ENCODE measurements around the gene TP53TG5. TPM values are rescaled to one million over a fixed set of nuclear protein-coding genes. Genes with fewer than 3 reads are reported as not detected.
A peak's percentile ranks its signal among the peaks of the same experiment; 100 is the strongest.

Gene TP53TG5
- total RNA-seq, 4 donors from 2014 or later, result not detected

DNA sequence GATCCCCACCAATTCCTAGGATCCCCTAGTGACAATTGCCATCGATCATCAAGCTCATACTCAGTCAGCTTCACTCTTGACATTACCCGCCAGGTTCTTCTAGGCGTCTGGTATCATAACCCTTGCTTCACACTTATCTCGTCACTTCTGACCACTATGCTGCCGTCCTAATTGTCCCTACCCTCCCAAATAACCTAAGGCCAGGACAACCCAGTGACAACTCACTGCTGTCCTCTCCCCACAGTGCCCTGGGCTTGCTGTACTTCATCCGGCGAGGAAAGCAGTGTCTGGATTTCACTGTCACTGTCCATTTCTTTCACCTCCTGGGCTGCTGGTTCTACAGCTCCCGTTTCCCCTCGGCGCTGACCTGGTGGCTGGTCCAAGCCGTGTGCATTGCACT is 11.5 kb downstream of the TP53TG5 start:
- TF ChIP-seq, protein P1, sequence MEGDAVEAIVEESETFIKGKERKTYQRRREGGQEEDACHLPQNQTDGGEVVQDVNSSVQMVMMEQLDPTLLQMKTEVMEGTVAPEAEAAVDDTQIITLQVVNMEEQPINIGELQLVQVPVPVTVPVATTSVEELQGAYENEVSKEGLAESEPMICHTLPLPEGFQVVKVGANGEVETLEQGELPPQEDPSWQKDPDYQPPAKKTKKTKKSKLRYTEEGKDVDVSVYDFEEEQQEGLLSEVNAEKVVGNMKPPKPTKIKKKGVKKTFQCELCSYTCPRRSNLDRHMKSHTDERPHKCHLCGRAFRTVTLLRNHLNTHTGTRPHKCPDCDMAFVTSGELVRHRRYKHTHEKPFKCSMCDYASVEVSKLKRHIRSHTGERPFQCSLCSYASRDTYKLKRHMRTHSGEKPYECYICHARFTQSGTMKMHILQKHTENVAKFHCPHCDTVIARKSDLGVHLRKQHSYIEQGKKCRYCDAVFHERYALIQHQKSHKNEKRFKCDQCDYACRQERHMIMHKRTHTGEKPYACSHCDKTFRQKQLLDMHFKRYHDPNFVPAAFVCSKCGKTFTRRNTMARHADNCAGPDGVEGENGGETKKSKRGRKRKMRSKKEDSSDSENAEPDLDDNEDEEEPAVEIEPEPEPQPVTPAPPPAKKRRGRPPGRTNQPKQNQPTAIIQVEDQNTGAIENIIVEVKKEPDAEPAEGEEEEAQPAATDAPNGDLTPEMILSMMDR (IDR thresholded peaks at IDR 0.05), result no peak
- no peak for TF ChIP-seq POLR2A (IDR thresholded peaks at IDR 0.05)
- no peak for DNase-seq
- no peak overlapping the region for H3K27ac ChIP-seq
- H3K4me3 ChIP-seq (replicated peaks in 1 of 3), result no peak overlapping the region
- H3K4me1 ChIP-seq, result peaks cover 12 to 13% of the 10 kb centered on the region in 2 donors
- no peaks in the 10 kb centered on the region for H3K9me3 ChIP-seq
- peaks cover 23 to 27% of the 10 kb centered on the region in 2 donors for H3K36me3 ChIP-seq
- whole genome bisulfite sequencing, 2 donors, result 89 to 95% methylated on average over 10 to 11 of the region's 11 CpGs
- intact Hi-C loops (cut with DNase I), result no loop called here
- no peaks in the 10 kb centered on the region for H3K27me3 ChIP-seq

DNA sequence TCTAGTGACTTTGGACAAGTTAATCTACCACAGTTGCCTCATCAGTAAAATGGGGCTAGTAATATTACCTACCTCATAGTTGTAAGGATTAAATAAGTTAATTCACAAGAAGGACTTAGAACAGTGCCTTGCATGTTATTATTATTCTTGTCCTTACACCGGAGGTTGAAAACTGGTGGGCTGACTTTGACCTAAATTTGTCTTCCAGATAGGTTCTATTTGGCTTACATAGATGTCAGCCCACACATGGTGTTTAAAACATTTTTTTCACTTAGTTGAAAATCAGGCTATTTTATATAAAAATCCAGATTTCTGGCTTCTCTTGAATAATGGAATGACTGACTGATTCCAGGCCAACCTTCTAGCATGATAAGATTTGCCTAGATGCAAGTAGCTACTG is 11.9 kb downstream of the TP53TG5 start:
- Histone ChIP-seq H3K4me1 (peaks cover 12 to 13% of the 10 kb centered on the region in 2 donors), H3K27me3 (no peaks in the 10 kb centered on the region), H3K27ac (no peak overlapping the region), H3K9me3 (no peaks in the 10 kb centered on the region), H3K36me3 (peaks cover 23 to 27% of the 10 kb centered on the region in 2 donors), H3K4me3 (replicated peaks in 1 of 3) (no peak overlapping the region)
- 83% methylated on average over 1 of the region's 1 CpG for WGBS, 2 donors
- no peak for DNase-seq
- intact Hi-C loops (cut with DNase I), result no loop called here
- TF ChIP-seq, protein P1 (IDR thresholded peaks at IDR 0.05), result no peak
- TF ChIP-seq POLR2A (IDR thresholded peaks at IDR 0.05), result no peak

DNA sequence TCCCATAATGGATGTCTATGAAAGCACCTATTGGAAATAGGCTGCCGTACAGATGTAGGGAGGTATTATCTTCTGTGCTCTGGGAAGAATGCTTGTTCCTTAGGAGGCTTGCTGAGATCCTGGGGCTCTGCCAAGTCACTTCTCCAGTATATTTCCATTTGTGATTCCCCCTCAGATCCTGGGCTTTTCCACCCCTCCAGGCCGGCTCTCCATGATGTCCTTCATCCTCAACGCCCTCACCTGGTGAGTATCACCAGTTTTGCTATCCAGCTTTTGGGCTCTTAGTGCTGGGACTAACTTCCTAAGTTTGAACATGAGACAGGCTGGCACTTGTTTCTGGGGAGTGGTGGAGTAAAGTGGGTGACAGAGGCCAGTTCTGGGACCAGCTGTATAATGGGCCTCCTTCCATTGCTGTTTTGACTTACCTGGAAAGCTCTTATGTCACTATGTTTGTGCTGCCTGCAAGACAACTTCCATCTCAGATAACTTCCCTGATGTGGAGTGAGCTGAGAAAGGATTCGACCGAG is 12.6 kb downstream of the TP53TG5 start:
- H3K4me1 ChIP-seq, result peaks cover 12 to 13% of the 10 kb centered on the region in 2 donors
- no peaks in the 10 kb centered on the region for H3K9me3 ChIP-seq
- DNase-seq, result no peak
- no peaks in the 10 kb centered on the region for H3K27me3 ChIP-seq
- H3K36me3 ChIP-seq, result peaks cover 23 to 27% of the 10 kb centered on the region in 2 donors
- TF ChIP-seq, protein P1 (IDR thresholded peaks at IDR 0.05), result no peak
- no peak for TF ChIP-seq POLR2A (IDR thresholded peaks at IDR 0.05)
- intact Hi-C loops (cut with DNase I), result no loop called here
- no peak overlapping the region for H3K4me3 ChIP-seq (replicated peaks in 1 of 3)
- H3K27ac ChIP-seq, result no peak overlapping the region
- WGBS, 2 donors, result 91 to 98% methylated on average over 5 of the region's 5 CpGs

DNA sequence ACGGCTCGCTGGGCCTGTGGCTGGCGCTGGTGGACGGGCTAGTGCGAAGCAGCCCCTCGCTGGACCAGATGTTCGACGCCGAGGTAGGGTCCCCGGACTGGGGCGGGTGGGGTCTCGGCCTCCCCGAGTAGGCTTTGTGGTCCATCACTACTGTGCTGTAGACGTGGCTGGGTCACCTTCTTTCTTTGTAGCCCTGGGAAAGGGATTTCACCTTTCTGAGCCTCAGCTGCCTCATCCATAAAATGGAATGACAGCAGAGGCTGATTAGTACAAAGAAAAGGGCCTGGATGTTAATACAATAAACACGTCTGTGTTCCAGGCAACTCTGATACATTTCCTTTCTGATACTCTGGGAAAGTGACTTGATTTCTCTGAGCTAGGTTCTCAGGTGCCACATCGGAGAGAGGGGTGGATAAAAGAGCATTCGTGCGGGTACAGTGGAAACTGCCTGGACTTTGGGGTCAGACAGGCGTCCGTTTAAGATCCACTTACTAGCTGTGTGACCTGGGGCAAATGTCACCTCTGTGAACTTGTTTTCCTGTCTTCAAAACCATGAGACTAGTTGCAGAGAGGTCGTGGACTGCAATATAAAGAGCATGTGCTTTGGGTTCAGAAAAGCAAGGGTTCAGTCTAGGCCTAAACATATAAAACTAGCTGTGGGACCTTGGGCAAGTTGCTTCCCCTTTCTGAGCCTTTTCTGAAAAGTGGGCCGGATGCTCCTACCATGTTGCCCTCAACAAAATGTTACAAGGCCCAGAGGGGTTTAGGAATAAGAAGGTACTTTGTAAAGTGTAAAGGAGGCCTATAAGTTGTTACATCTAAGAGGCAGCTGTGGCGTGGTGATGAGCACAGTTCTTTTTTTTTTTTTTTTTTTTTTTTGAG is 14.3 kb downstream of the TP53TG5 start:
- DNase-seq, result no peak
- H3K27ac ChIP-seq, result peak overlapping the region in 2 of 3 donors; percentile 89
- peak overlapping the region; percentile 37 to 55 (median 46) for H3K4me3 ChIP-seq (replicated peaks in 1 of 3)
- H3K36me3 ChIP-seq, result peaks cover 23 to 27% of the 10 kb centered on the region in 2 donors
- H3K27me3 ChIP-seq, result no peaks in the 10 kb centered on the region
- TF ChIP-seq, protein P1 (IDR thresholded peaks at IDR 0.05), result no peak
- TF ChIP-seq POLR2A (IDR thresholded peaks at IDR 0.05), result no peak
- intact Hi-C loops (cut with DNase I), result no loop called here
- peaks cover 13 to 25% of the 10 kb centered on the region in 2 donors for H3K4me1 ChIP-seq
- H3K9me3 ChIP-seq, result no peaks in the 10 kb centered on the region
- WGBS, 2 donors, result 40 to 43% methylated on average over 10 to 12 of the region's 23 CpGs
